Coronary artery (tissue), 2 donors: ENCODE results near the gene FBLN1.
A peak's percentile ranks its signal among the peaks of the same experiment; 100 is the strongest.

ENCODE experiments used
- DNase-seq: peaks from one replicate; pipeline ENCODE4 v3.0.0-alpha.2; 2017; ENCODE audit warnings: low spot score
- H3K27ac ChIP-seq, 2 donors: fragments of 200-600 bp; sonication (generic); one replicate each; pipeline ENCODE4 v1.5.1; 2016 to 2019
- H3K4me3 ChIP-seq: fragments of 200-600 bp; sonication (generic); 2 replicates; pipeline ENCODE4 v1.5.1; 2016; ENCODE audit warnings: mild to moderate bottlenecking, moderate library complexity
- TF ChIP-seq, protein P1 (sequence below): fragments of 200-600 bp; sonication (generic); IDR thresholded peaks from one replicate; pipeline ENCODE4 v1.5.1; 2019; ENCODE audit warnings: antibody characterized with exemption

FBLN1 gene

DNA sequence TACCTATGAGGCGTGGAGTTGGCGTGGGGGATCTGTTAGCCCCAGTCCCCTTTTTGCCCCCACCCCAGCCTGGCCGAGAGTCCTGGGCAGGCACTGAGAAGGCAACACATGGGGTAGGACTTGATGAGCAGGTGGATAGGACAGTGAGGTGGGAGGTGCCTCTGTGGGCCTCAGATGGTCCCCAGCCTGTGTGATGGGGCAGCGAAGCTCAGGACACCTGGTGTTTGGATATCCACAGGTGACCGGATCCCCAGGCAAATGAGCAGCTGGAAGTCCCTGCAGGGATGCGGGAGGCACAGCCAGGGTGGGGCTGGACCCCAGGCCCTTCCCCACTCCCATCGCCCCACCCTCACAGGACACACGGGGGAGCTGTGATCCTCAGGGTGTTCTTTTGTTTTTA lies 9.7 kb downstream of the FBLN1 start:
- Histone ChIP-seq H3K27ac (peak overlapping the region in 1 of 2 donors; percentile 82), H3K4me3 (peak overlapping the region; percentile 18)
- no peak for DNase-seq
- TF ChIP-seq, protein P1, sequence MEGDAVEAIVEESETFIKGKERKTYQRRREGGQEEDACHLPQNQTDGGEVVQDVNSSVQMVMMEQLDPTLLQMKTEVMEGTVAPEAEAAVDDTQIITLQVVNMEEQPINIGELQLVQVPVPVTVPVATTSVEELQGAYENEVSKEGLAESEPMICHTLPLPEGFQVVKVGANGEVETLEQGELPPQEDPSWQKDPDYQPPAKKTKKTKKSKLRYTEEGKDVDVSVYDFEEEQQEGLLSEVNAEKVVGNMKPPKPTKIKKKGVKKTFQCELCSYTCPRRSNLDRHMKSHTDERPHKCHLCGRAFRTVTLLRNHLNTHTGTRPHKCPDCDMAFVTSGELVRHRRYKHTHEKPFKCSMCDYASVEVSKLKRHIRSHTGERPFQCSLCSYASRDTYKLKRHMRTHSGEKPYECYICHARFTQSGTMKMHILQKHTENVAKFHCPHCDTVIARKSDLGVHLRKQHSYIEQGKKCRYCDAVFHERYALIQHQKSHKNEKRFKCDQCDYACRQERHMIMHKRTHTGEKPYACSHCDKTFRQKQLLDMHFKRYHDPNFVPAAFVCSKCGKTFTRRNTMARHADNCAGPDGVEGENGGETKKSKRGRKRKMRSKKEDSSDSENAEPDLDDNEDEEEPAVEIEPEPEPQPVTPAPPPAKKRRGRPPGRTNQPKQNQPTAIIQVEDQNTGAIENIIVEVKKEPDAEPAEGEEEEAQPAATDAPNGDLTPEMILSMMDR = no peak

DNA sequence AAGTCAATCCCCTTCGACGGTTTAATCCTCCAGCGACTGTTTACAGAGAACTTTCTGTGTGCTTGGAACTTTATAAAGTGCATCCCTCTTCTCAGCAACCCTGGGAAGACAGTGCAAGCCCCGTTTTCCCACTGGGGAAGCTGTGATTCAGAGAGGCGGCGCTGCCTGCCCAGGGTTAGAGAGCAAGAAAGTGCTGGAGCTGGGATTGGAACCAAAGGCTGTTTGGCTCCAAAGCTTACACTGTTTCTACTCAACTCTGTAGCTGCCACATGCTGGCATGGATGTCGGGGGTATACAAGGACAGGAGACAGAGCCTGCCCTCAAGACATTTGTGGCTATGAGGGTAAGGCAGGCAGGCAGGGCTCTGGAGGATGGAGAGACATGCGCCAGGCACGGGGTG lies 13.0 kb downstream of the FBLN1 start:
- Histone ChIP-seq H3K27ac (peak overlapping the region in 1 of 2 donors; percentile 54), H3K4me3 (no peak overlapping the region)
- DNase-seq = no peak

DNA sequence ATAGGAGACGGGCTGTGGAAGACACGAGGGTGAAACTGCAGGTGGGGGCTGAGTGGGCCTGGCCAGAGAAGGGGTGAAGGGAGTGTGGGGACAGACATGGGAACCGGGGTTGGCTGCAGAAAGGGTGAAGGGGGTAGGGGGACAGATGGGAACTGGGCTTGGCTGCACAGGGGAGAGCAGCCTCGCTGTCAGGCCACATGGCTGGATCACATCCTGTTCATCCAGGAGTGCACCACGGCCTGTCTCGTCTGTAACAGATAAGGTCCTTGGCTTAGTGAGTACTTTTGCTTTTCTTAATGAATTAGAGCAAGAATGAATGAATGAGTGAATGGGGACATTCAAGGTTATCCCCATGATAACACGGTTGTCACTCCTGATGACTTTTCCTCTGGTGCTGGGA lies 13.5 kb downstream of the FBLN1 start:
- no peak for DNase-seq
- TF ChIP-seq, protein P1 = no peak
- H3K27ac ChIP-seq = peak overlapping the region in 1 of 2 donors; percentile 54
- H3K4me3 ChIP-seq = no peak overlapping the region

More for the DNA sequence above, 13.0 kb downstream of the FBLN1 start:
- TF ChIP-seq, protein P1 = no peak

DNA sequence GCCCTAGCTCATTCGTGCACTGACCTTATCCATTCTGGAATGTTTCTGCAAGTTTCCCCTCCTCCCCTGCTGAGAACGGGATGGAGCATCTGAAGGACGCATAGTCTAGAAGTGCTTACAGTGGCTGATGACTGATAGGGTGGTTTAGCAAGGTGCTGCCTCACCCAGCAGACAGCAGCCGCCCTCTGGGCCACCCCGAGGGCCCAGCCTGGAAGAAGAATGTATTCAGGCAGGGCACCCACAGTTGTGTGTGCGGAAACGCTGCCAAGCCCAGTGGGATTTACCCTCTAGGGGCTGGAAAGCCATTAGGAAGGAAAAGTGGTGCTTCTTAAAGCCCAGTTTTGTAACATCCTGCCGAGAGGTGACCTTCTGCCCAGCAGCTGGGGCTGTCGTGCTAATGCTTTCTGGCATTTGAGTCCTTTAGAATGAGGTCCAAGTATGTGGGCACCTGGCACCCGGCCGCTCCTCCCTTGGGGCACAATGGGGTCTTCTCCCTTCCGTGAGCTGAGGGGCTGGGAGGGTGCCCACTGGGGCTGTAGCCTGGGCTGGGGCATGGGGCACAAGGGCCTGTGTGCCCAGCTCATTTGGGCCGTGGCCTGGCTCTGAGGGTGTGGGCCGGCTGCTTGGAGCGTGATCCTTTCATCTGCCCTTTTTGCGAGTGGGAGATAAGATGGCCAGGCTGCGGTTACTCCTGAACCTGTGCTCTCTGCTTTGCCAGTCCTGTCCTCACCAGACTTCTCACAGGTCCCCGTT lies 14.4 kb downstream of the FBLN1 start:
- H3K27ac ChIP-seq = peak overlapping the region in 1 of 2 donors; percentile 54
- TF ChIP-seq, protein P1 = no peak
- no peak for DNase-seq
- no peak overlapping the region for H3K4me3 ChIP-seq

DNA sequence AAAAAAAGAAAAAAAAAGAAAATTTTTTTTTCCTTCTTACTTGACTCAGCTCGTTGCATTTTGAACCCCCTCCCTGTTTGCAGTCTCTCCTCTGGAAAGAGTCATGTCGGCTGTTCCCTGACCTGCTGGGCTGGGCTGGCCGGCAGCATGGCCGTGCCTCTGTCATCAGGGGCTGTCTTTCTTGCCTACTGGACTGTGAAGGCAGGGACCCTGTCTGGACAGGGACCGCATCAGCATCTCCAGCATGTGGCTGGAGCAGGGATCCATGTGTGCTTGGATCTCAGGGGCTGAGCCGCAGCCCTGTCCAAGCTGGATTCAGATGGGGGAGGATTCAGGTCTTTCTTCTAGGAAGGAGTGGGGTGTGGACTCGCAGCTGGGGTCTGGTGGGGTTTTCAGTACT lies 15.5 kb downstream of the FBLN1 start:
- DNase-seq = no peak
- Histone ChIP-seq H3K27ac (peak overlapping the region in 1 of 2 donors; percentile 1), H3K4me3 (no peak overlapping the region)
- TF ChIP-seq, protein P1 = no peak

DNA sequence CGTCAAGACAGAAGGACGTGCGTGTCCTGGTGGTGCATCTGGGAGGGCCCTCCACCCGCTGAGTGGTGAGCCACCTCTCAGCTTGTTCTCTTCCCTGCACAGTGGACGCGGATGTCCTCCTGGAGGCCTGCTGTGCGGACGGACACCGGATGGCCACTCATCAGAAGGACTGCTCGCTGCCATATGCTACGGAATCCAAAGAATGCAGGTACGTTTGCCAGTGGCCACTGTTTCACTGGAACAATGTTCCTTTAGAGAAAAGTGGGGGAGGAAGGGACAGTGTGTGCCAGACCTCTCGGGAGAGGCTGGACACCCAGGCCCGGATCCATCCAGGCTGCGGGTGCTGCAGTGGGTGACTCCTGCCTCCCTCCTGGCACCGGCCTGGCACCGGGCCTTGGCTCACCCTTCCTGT lies 15.9 kb downstream of the FBLN1 start:
- peak overlapping the region in 1 of 2 donors; percentile 1 for H3K27ac ChIP-seq
- TF ChIP-seq, protein P1 = no peak
- no peak overlapping the region for H3K4me3 ChIP-seq
- DNase-seq = no peak

DNA sequence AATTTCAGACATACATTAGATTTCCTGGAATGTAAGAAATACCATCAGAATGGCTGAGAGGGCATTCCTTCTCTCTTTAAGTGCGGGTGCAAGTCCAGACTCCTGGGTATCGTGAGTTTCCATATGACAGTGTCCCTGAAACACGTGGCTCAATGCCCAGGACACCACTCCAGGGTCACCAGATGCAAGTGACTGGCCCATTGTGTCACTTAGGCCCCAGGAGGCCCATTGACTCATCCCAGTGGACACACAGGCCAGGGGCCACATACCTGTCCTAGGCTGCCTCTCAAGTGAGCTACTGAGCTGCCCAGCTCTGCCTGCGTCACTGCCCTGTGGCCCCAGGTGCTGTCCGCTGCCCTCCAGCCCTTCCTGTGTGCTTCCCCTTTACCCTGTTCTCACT lies 18.5 kb downstream of the FBLN1 start:
- no peak for DNase-seq
- Histone ChIP-seq H3K27ac (peak overlapping the region in 1 of 2 donors; percentile 45), H3K4me3 (no peak overlapping the region)
- TF ChIP-seq, protein P1 = no peak
